HG02852 (cell line): ENCODE data around the gene CCBE1.

Source experiments
- ATAC-seq: cut with Tn5 transposase; IDR thresholded peaks from one replicate; pipeline ENCODE4 v1.9.1; 2021; ENCODE audit warnings: mild to moderate bottlenecking, moderate library complexity; ENCODE audit not compliant: unreplicated experiment

The CCBE1 gene

DNA sequence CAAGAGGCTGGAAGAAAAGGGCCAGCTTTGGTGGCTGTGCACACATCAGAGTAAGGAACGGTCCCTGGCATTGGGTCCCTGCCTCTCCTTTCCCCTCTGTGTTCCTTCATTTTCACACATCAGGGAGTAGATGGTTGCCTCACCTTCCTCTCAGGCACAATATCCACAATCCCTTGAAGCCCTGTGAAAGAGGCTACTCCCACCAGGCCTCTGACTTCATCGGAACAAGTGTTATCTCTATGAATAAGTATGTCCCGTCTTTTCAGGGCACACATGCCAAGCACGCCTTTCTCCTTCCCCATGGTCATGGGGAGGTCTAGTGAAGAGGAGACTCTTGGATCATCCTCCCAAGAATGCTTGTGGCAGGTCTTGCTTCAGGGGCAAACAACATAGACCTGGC lies 277.0 kb downstream of the CCBE1 start:
- ATAC-seq, result no peak

DNA sequence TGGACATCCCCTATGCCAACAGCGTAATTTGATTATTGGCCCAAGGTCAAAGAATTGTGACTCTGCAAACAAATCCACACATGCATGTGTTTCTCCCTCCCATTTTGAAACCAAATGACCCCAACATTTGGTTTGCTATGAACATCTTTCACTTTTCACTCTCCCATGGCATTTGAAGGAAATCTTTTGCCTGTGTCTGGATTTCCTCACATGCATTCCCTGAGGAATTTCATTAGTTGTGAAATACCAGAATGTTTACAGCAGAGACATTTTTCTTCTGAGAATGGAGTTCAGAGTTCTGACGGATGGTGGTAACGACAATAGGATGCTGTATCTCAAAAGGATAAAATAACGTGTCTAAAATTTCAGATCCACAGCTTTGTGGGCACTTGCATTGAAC lies 277.8 kb downstream of the CCBE1 start:
- no peak for ATAC-seq

DNA sequence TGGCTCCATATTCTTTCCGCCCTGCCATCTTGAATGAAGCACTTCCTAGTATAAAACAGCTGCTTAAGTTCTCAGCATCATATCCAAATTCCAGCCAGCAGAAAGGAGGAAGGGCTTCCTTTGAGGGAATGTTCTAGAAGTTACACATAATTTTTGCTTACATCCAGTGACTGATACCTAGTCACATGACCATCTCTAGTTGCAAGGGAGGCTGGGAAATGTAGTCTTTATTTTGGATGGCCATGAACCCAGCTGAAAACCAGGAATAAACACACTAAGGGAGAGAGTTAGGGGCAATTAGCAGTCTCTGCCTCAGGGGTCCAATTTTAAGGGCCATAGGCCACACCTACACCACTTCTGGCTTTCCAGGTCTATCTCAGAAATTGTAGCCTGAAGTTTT lies 280.4 kb downstream of the CCBE1 start:
- no peak for ATAC-seq

DNA sequence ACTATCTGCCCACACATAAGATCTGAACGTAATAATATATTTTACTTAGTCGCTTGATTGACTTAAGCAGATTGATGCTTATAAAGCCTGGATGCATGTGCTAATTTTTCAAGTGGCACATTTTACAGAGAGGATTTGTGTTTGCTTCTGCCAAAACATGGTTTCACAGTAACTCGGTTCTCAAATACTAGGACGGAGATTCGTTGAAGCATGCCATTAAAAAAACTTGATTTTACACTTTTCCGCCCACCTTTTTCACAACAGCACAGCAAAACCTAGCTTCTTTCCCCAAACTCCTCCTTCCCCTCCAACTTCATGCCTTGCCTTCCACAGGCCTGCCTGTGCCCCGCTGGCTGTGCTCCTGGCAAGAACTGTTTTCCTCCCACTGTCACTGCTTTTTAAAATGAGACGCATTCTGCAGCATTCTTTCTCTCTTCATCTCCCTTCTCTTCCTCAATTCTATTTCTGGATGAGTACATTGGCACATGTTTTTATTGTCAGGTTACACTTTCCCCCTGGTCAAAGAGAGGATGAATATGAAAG lies 283.0 kb downstream of the CCBE1 start:
- ATAC-seq, result no peak

DNA sequence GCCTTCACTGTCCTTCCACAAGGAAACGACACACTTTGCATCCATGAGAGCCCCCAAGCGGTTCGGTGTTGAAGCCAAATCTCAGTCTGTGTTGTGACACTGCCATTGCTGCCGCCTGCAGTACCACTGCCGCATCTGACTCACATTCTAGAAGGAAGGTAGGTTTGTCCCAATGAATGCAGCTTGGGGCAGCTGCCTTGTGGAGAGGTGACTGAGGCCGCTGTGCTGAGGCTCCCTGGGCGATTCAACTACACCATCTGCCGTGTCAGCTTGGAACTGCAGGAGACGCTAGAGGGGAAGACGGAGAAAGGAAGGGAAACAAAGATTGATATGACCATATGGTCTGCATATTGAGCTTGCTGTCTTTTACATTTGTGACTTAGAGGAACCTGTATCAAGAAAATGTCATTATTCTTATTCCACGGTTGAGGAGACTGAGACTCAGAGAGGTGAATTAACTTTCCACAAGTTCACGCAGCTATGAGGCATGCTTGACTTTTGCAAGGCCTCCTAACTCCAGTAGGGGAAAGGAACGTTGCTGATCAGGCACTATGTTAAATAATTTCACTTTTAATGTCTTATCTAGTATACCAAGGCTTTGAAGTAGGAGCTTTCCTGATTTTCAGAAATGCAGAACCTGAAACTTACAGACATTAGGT lies 294.7 kb downstream of the CCBE1 start:
- ATAC-seq, result peak; percentile 87

GRCh38 chr18:59400407-59400806 lies 296.8 kb downstream of the CCBE1 start:
- ATAC-seq, result no peak

- ATAC-seq, result no peak
Measured at GRCh38 chr18:59395226-59396175, 301.7 kb downstream of the CCBE1 start.

GRCh38 chr18:59393381-59393780 lies 303.8 kb downstream of the CCBE1 start:
- no peak for ATAC-seq

DNA sequence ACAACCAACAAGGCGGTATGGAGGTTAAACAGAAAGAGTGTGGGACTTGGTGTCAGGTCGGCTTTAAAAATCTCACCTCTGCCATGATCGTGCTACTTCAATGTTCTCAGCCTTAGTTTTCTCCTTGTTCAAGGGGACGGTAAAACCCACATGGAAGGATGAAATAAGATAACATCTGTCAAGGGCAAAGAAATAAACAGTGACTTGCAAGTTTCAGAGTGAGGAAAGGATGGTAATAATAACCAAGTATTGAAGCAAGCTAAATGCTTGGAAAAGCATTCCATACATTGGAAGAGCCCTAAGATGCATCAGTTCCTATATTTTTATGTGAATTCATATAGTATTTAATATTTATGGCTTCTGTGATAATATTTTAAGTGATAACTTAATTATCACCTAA lies 308.4 kb downstream of the CCBE1 start:
- no peak for ATAC-seq

DNA sequence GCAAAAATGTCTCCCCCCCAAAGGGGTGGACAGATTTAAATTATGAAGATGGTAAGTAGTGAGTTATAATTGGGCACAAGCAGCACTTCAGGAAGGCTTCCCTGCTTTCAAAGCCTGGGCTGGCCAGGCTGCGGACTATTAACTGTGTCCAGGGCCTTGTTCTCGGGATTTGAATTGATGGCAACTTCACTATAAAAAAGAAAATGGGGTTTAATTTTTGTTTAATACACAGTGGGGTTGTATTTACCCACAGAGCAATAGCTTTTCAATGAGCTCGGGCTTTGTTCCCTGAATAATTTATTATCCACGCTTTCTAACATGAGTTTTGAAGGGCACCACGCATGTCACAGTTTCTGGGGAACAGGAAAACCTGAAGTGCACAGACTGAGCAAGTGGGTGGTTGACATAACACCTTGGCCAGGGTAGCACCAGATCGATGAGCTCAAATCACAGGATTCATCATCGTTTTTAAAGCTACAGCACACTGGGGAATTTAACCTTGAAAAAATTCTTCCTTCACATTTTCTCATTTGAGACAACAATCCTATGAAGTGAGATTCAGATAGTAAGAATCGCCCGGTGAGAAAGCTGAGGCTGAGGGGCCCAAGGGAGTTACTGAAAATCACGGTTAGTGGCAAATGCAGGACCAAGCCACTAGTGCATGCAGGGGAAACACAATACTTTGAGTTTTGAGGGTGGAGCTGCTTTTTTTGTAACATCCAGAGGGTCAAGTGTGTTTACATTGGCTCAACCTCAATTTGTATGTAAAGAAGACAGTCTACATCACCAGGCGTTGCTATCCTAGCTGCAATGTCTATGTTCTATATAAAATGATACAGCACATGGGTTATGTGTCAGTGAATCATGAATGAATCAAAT lies 309.3 kb downstream of the CCBE1 start:
- no peak for ATAC-seq

- ATAC-seq, result no peak
Measured at GRCh38 chr18:59386909-59387686, 310.1 kb downstream of the CCBE1 start.

DNA sequence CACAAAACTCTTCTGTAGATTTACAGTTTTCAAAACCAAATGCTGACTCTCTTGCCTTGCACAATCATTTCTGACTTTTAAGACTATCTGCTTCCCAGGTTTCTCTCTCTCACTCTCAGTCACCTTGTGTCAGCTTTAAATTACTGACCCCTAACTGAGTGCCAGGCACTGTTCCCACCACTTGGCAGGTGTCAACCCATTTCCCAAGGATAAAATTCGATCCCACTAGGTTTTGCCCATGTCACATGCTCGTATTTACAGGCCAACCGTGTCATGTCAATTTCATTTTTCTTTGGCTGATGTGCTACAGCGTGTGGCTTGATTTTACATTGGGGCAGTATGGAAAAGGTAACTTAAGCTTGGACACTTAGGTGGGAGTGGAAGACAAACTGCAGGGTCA lies 312.0 kb downstream of the CCBE1 start:
- no peak for ATAC-seq

DNA sequence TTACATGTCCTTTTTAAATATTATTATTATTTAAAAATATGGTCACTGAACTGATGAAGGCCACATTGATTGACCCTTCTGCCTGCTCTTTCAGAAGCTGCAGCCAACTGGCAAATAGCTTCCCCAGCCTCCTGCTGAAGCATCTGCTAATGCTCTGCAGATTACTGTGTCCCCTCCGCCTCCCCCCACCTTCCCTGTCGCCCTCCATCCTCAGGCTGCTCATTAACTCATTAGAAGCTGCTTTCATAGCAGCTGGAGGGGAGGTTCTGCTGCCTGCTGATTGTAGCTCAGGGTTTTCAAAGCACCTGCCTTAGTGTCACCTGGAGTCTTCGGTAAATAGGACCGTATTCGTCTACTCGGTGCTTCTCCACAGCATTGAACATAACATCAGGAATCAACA lies 313.4 kb downstream of the CCBE1 start:
- ATAC-seq, result no peak

DNA sequence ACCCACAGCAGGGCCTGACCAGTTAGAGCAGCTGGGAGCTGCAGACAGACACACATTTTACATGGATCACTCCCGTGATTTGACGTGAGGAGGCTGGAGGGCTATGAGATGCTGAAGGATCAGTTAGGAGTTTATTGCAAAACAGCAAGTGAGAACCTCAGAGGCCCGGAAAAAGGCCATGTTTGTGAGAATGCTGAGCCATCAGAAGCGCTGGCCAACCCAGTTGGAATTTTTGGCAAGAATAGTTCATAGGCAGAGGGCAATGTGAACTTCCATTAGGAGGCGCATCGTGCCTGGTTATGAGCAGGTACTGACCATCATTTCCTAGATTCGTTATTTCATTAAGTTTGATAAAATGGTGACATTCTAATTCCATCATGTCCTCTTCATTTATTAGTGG lies 314.8 kb downstream of the CCBE1 start:
- ATAC-seq, result no peak

- ATAC-seq, result no peak
Measured at GRCh38 chr18:59381949-59382348, 315.3 kb downstream of the CCBE1 start.
